ENCODE results near the gene TMEM101. TPM values are rescaled to one million over a fixed set of nuclear protein-coding genes. Genes with fewer than 3 reads are reported as not detected.
"Not testable (repeated sequence)": the region's sequence is repeated elsewhere in the genome, so short reads cannot be mapped to it uniquely, and the experiment has no call there.

TMEM101 gene
- total RNA-seq, 1 experiment from 2014 or later = 48.3 TPM

DNA sequence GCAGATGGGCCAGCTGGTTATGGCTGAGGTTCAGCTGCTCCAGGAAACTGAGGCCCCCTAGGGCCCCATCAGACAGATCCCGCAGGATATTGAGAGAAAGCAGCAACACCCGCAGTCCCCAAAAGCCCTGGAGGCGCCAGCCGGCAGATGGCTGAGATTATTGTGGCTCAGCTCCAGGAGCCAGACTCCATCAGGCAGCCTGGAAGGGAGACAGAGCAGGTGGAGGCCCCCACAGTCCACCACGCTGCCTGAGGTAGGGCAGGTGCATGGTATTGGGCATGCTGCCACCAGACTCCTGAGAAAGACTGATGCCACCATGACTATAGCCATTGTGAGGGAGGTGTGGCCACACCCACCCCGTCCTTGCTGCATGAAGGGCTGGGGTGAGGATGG lies 9.5 kb upstream of the TMEM101 start:
- DNase-seq (ENCODE audit: low spot score) = no peak

DNA sequence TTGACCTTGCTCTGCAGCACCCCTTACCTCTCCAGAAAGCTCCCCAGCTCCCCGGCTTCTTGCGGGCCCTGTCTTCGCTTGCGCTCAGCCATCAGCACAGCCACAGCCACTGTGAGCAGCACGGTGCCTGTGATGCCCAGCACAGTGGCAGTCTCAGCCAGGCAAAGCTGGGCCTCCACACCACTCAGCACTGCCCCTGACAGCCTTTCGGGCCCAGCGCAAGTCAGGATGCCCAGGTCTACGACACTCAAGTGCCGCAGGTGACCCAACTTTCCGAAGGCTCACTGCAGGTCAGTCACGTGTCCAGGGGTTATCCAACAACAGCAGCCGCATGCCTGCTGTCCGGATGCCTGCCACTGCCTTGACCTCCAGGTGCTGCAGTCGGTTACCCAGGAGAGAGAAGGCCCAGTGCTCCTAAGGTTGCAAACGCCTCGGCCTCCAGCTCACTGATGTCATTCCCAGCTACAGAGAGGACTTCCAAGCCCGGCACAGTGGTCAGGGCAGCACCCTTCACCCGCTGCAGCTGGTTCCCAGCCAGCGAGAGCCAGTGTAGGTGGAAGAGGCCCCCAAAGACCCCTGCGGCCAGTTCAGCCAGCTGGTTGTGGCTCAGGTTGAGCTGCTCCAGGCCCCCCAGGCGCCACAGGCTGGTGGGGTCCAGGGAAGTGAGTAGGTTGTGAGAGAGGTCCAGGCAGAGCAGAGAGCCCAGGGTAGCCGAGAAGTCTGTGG lies 8.9 kb upstream of the TMEM101 start:
- DNase-seq (ENCODE audit: low spot score) = no peak

DNA sequence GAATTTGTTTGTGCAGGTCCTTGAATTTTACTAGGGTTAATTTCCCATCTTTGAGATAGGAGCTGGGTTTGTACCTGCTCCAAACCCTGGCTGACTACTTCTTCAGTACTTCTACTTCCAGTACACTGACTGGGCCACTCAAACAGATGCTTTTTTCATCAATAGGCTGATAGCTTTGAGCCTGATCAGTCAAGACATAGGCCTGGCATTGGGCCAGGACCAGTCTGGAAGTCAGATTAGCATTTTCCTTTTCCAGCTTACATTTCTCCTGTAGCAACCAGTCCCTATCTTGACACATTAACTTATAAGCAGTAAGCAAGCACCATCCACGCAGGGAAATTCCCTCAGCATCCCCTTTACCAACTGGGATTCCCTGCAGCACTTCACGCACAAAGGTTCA lies 7.5 kb upstream of the TMEM101 start:
- DNase-seq (ENCODE audit: low spot score) = no peak

DNA sequence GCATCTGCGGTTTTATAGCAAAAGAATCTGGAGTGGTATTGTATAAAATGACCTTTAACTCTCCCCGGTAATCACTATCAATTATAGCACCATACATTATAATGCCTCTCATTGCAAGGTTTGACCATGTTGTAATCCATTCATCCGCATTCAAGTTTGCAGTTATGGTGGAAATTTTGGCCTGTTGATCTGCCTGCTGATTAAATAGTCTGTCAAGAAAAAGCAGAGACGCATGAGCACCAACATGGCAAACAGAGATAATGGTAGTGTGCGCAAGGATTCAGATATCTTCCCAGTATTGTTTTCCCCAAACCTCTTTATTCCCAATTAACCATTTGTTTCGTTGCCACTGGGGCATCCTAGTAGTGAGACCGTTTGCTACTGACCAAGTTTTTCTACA lies 6.5 kb upstream of the TMEM101 start:
- DNase-seq (ENCODE audit: low spot score) = not testable (repeated sequence)

DNA sequence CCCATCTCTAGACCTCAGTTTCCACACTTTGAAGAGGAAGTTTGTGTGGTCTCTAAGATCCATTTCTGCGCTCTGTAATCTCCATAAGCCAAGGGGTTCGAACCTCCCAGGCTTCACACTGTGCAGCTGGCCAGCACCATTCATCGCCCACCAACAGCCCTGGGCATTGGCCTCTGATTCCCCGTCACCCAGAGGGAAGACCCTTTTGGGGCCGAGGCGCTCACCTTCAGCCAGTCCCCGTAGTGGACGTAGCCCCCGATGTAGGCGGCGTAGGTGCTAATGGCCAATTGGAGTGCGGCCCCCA lies 678 bp downstream of the TMEM101 start:
- no peak for DNase-seq (ENCODE audit: low spot score)

DNA sequence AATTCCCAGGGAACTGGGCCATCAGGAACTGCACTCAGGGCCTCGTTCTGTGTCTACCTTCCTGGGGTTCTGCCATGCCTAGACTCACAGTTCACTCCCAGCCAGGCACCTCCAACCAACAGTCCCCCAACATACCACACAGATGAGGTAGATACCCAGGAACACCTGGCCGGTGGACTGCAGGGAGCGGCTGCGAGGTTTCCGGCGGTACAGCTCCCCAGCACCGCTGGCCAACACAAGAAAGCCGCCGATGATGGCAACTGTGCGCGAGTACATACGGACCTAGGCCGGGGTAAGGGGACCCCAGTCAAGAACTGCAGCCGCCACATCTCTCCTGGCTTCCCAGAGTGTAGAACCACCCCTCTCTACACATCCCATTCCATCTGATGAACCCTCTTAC lies 1.9 kb downstream of the TMEM101 start:
- DNase-seq (ENCODE audit: low spot score) = no peak

DNA sequence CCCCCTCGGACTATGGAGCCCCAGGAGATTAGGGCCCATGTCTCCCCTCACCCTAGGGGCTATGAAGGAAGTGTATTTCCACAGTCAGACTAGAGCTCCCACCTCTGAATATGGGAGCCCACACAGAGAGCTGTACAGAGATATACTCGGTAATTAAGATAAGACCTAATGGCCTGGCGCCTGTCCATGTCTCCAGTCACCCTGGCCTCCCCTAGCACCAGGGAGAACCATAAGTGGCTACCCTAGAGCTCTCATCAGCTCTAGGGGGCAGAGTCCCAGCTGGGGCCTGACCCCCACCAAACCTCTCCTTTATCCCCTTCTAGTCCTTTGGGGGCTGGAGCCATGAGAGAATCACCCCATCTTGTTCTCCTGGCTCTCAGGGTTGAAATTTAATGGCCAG lies 2.4 kb downstream of the TMEM101 start:
- no peak for DNase-seq (ENCODE audit: low spot score)

DNA sequence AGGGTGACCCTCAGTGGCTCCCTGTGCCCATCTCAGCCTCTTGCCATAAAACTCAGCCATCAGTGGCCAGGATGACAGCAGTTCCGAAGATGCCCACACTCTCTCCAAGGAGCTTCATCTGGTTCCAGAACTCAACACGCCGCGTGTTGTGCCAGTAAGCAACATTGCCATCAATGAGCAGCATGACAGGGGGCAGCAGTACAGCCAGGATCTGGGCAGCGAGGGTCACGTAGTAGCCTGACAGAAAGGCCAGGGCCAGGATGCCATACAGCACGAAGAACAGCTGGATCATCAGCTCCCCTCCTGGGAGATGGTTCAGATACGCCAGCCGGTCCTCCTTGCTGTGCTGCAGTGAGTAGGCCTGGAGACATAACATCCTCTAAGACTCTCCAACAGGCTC lies 2.9 kb downstream of the TMEM101 start:
- DNase-seq (ENCODE audit: low spot score) = no peak

DNA sequence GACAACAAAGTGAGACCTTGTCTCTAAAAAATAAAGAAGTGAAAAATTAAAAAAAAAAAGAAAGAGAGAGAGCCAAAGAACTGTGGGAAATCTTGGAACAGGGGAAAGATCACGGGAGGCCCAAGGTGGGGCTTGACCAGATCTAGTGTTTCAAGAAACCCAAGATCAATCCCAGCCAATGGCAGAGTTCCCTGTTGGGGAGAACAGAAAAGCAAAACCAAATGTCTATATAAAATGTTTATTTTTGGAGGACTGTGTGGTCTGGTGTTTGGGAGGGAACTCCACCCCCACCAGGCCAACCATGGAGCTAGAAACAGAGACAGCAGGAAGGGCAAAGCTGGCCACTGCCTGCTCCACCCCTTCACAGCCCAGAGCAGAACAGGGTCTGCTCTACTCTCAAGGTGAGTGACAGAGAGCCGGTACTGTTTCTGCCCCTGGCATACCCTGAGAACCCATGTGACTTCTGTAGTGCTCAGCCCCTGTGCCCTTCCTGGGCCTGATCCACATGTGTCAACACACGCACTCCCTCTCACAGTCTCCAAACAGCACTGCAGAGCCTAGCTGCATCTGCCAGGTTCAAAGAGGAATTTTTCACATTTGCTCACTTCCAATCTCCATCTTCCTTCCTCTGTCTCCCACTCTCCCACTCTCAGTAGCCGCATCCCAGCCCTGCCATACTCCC lies 3.7 kb downstream of the TMEM101 start:
- no peak for DNase-seq (ENCODE audit: low spot score)

DNA sequence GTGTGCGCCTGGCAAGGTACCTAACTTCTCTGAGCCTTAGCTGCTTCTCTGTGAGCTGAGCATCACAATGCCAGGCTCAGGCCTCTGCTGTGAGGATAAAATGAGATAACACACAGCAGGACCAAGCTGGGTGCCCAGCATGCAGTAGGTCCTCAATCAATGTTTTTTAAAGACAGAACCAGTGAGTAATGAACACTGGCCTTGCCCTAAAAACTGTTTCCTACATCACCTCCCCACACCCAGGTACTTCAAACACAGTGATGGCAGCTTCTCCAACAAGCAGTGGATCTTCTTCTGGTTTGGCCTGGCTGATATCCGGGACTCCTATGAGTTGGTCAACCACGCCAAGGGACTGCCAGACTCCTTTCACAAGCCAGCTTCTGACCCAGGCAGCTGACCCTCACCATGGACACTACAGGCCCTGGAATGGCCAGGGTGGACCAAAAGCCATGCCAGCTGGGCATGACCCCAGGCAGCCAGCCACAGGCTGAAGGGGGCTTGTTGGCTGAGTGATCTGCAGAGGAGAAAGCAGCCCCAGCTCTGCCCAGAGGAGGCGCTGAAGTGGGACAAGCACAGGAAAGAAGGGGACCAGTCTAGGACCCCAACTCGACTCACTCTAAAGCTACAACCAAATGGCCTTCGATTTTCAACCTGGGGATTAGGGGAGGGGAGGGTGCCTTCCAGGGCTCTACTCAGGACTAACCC lies 6.4 kb downstream of the TMEM101 start:
- DNase-seq (ENCODE audit: low spot score) = no peak

DNA sequence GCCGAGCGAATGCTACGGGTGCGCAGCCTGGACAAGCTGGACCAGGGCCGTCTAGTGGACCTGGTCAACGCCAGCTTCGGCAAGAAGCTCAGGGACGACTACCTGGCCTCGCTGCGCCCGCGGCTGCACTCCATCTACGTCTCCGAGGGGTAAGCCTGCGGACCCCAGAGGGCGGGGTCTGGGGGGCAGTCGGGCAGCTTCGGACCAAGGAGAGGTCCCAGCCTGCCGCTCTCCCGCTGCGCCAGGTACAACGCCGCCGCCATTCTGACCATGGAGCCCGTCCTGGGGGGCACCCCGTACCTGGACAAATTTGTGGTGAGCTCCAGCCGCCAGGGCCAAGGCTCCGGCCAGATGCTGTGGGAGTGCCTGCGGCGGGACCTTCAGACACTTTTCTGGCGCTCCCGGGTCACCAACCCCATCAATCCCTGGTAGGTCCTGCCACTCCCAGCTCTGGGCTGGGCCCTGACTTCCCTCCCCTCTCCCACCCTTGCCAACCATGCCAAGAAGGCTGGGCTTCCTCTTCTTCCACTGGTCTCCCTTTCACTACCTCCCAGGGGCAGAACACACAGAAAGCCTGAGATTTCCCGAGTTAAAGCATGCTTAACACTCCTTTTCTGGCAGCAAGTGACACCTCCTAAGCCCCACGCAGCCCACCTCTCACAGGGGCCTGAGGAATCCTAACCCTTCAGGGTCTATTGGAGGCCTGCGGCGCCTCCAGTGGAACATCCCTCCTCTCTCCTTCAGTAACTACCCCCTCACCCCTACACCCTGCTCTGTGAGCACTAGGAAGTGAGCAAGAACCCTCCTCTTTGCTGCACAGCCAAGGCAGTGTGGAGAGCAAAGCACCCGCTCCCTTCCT lies 7.2 kb downstream of the TMEM101 start:
- peak; percentile 40 for DNase-seq (ENCODE audit: low spot score)

DNA sequence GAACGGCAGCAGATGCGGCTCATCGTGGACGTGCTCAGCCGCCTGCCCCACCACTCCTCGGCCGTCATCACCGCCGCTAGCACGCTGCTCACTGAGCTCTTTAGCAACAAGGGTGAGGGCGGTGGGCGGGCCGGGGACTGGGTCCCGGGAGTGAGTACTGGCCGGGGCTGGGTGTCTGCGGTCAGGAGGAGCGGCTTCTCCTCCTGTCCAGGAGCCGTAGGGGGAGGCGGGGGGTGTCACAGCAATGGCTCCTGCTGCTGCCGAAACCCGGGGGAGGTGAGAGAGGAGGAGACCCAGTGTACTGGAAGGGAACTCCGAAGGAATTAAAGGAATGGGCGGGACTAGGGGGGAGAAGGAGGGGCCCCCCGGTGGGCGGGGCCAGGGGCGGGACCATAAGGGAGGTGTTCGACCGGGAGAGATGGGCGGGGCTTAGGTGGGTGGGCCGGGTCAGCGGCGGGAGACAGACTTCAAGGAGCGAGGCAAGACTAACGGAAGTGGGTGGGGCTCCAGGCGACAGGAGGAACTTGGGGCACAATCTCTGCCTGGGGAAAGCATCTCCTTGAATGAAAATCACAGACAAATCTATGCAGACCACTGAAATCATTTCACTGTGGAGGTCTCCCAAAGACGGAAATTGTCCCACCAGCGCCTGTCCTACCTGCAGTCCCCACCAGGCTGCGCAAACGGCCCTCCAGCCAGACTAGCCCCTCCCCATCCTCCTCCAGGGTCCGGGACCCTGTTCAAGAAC lies 8.0 kb downstream of the TMEM101 start:
- peak; percentile 95 for DNase-seq (ENCODE audit: low spot score)

DNA sequence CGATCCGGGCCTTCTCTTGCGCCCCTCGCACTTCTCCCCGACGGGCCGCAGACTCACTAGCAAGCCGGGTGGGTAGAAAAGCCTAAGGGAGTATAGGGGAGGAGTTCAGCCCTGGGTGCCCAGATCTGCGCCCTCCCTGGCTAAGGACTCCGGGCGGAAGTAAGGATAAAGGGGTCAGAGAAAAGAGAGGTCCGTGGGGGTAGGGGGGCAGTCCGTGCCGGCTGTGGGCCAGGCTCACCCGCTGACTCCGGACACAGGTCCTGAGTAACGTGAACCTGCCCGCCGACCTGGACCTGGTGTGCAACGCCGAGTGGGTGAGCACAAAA lies 8.5 kb downstream of the TMEM101 start:
- DNase-seq (ENCODE audit: low spot score) = no peak

DNA sequence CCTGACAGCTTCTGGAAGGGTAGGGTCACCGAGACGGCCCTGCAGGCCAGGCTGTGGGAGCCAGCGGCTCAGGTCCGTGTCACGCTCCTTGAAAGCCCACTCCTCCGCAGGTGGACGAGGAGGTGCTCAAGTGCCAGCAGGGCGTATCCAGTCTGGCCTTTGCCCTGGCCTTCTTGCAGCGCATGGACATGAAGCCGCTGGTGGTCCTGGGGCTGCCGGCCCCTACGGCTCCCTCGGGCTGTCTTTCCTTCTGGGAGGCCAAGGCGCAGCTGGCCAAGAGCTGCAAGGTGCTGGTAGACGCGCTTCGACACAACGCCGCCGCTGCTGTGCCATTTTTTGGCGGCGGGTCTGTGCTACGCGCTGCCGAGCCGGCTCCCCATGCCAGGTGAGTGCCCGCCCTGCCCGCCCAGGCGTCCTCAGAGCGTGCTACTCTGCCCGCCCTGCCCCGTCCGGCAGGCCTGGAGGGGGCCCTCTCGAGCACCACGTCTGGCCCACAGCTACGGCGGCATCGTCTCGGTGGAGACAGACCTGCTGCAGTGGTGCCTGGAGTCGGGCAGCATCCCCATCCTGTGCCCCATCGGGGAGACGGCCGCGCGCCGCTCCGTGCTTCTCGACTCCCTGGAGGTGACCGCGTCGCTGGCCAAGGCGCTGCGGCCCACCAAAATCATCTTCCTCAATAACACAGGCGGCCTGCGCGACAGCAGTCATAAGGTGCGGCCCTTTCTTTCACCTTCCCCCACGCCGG lies 9.1 kb downstream of the TMEM101 start:
- DNase-seq (ENCODE audit: low spot score) = no peak

DNA sequence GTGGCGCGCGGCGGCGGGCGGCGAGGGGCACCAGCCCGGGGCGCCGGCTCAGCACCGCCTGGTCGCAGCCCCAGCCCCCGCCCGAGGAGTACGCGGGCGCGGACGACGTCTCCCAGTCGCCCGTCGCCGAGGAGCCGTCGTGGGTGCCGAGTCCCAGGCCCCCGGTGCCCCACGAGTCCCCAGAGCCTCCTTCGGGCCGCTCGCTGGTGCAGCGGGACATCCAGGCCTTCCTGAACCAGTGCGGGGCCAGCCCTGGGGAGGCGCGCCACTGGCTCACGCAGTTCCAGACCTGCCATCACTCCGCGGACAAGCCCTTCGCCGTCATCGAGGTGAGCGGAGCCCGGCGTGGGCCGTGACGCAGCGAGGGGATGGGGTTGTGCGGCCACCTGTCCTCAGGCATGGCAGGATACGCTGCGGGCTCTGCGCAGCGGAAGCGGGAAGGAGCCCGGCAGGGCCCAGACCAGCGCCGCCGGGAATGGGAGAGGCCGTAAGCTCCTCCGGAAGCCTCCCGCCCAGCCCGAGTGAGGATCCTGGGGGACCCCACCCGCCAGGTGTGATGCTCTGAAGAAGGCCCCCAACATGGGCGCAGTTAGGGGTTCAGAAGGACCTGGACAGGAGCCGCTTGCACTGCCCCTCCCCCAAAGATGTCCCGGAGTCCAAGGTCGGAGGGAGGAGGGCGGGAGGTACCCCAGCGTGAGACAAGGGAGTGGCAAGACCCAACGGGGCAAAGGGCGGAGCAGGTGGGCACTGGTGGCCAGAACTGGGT lies 9.8 kb downstream of the TMEM101 start:
- no peak for DNase-seq (ENCODE audit: low spot score)

DNA sequence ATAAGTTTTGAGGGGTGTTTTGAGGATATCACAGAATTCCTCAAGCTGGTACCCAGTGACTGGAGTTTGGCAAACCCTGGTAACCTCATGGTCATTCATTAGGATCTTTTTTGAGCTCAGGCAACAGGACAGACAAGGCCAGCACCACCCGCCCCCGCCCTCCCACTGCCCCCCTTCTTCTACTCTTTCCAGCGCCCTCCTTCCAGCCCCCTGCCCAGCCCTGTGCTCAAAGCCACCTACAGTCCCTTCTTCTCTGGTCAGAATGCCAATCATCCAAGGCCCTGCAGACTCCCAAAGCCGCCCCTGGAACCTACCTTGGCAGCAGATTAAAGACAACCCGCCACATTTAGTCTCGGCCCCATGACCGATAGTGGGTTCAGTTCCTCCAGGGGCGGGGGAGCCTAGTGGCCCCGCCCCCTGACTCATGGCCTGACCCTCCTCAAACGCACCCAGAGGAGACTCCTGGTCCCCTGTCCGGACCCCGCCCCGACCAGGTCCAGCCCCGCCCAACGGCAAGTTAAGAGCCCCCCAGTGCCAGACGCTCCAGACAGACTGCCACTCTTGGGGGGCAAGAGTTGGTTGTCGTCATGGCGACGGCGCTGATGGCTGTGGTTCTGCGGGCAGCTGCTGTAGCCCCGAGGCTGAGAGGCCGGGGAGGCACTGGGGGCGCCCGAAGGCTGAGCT lies 10.5 kb downstream of the TMEM101 start, which contains the start of gene NAGS:
TSS of gene NAGS (plus strand) at position 546 of the 684 bp plus-strand sequence. CDS start at position 588, 42 bp downstream.
- no peak for DNase-seq (ENCODE audit: low spot score)

DNA sequence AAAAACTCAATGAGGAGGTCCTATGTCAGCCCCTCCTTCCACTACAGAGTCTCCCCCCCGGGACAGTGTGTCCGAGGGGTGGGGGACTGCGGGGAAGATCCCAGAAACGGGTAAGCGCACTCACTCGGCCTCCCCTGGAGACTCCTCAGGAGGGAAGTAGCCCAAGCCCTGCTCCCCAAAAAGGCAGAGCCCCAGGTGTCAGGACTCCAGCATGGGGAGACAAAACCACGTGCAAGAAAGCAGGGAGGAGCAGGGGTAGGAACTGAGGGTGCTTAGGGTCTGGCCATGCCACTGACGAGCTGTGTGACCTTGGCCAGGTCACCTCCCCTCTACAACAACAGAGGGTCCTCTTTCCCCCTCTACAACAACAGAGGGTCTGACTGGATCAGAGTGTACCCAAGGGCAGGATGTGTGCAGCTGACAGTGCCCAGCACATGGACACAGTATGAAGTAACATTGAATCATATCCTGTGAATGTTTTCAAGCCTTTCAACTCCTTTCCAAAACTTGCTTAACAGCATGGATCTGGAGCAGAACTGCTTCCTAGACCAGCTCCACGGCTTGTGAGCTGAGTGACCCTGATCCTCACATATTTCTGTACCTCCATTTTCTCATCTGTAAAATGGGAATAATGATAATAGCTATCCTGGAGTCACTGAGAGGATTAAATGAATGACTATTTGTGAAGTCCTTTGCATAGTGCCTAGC lies 12.5 kb downstream of the TMEM101 start:
- DNase-seq (ENCODE audit: low spot score) = peak; percentile 59

DNA sequence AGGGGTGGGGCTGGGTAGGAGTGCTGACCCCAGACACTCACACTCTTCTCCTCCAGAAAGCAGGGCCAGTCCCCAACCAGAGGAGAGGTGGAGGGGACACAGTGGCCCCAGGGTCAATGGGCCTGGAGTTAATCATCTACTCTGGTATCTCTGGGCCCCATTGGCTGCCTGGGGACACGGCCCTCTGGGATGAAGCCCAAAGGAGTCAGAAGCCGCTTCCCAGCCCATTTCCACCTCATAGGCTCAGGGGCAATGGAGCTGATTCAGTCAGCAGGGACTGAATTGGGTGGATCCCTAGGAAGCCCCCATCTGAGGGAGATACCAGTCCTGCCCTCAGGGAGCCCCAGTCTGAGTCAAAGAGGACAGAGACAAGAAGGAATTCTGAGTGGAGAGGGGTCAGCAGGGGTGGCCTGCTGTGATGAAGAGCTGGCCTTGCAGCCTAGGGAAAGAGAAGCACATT lies 13.3 kb downstream of the TMEM101 start:
- no peak for DNase-seq (ENCODE audit: low spot score)

All from A172 (cell line).